GM13977 (cell line): ENCODE measurements around the gene MELTF.
A peak's percentile ranks its signal among the peaks of the same experiment; 100 is the strongest.

Source experiments
- DNase-seq: peaks from one replicate; pipeline ENCODE4 v3.0.0; 2012; ENCODE audit warnings: low spot score
- in situ Hi-C: fragments of 300-500 bp; cut with MboI; formaldehyde crosslinking; loops from one replicate; pipeline ENCODE4 v1.12.0; 2022; ENCODE audit warnings: low sequenced_read_pairs, low pct_unique_long_range_greater_than_20kb, mixed read lengths, inconsistent platforms; ENCODE audit not compliant: unreplicated experiment
- TF ChIP-seq, protein P1 (sequence below): IDR thresholded peaks from 2 replicates; pipeline ENCODE4 v1.5.1; 2012; ENCODE audit warnings: mild to moderate bottlenecking, control low read depth; ENCODE audit not compliant: insufficient read depth; ENCODE audit errors: extremely low read depth, missing control alignments

Gene MELTF

GRCh38 chr3:197031315-197032285 is 2.0 kb upstream of the MELTF start:
- DNase-seq: peak; percentile 32
- in situ Hi-C loops: no loop called here
- TF ChIP-seq, protein P1, sequence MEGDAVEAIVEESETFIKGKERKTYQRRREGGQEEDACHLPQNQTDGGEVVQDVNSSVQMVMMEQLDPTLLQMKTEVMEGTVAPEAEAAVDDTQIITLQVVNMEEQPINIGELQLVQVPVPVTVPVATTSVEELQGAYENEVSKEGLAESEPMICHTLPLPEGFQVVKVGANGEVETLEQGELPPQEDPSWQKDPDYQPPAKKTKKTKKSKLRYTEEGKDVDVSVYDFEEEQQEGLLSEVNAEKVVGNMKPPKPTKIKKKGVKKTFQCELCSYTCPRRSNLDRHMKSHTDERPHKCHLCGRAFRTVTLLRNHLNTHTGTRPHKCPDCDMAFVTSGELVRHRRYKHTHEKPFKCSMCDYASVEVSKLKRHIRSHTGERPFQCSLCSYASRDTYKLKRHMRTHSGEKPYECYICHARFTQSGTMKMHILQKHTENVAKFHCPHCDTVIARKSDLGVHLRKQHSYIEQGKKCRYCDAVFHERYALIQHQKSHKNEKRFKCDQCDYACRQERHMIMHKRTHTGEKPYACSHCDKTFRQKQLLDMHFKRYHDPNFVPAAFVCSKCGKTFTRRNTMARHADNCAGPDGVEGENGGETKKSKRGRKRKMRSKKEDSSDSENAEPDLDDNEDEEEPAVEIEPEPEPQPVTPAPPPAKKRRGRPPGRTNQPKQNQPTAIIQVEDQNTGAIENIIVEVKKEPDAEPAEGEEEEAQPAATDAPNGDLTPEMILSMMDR: no peak

GRCh38 chr3:197030379-197031314 is 1.0 kb upstream of the MELTF start:
- DNase-seq: peak; percentile 21
- in situ Hi-C loops: no loop called here
- TF ChIP-seq, protein P1: no peak

- DNase-seq: peak; percentile 75
- in situ Hi-C loops: no loop called here
- TF ChIP-seq, protein P1: no peak
Measured at GRCh38 chr3:197028728-197029510, 698 bp downstream of the MELTF start.

DNA sequence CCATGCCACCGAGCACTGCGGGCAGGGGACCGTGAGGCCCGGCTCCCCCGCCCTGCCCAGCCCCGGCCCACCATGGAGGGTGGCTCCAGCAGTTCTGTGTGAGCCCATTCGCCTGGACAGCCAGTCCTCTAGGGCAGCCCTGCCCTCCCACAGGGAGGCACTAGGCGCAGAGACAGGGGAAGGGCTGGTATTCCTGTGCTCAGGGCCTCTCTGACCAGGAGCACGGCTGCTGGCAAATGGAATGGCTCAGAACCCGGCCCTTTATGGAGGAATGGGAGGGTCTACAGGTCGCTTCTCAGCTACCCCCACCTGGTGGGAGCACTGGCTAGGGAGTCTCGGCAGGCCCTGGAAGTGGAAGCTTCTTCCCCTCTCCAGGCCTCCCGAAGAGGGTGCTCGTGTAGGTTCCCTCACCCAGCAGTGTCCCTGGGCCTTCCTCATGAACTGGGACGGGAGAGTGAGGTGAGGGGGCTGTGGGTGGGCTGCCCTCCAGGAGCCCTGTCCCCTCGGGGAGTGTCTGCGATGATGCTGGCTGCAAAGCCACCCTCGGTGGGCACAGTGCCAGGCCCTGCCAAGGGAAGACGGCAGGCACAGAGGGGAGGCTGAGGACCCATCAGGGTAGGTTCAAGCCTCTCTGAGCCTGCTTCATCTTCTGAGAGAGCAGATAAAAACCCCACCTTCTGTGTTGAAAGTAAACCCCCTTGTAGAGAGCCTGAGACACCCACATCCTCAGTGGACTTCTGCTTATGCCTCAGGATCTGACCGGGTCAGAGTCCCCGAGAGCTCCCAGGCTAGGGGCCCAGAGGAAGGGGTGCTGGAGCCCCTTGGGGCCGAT is 1.5 kb downstream of the MELTF start:
- TF ChIP-seq, protein P1: no peak
- in situ Hi-C loops: no loop called here
- DNase-seq: no peak

DNA sequence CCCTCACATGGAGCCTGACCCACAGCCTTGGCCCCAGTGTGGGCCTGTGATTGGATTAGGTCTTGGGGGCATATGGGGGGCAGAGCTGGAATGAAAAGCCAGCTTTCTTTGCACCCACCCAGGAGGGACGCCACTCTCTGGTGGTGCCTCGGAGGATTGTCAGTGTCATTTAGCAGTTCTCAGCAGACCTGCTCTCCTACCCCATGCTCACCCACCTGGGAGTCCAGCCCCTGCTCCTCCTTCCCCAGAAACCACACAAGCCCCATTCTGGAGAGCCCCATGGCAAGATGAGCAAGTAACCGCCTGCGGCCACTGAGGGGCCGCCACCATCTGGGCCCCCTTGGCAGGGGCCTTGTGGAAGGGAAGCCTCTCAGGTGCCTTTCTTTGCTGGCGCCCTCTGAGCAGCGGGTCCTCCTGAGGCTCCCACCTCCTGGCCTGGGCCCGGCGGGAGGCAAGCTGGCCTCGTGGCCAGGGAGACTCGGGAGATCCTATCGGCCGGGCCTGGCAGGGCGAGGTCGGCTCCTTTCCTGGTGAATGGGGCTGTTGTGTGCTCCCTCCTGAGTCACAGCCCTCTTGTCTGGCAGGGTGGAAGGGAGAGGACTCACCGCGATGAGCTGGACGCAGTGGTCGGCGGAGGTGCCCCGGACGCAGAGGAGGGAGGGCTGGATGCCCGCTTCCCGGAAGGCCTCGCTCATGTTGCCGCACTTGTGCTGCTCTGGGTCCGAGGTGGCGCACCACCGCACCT is 2.3 kb downstream of the MELTF start:
- in situ Hi-C loops: no loop called here
- TF ChIP-seq, protein P1: no peak
- DNase-seq: peak; percentile 13
